MM.1S (cell line): ENCODE data around the gene EEF1E1.
A peak's percentile ranks its signal among the peaks of the same experiment; 100 is the strongest.

Experiments
- DNase-seq: peaks from one replicate; pipeline ENCODE4 v3.0.0-alpha.2; 2015
- H2AFZ ChIP-seq: fragments of 300-600 bp; sonication (generic); 2 replicates; pipeline ENCODE4 v1.6.0; 2016; ENCODE audit warnings: antibody characterized with exemption, low read length
- H3F3A ChIP-seq: fragments of 300-600 bp; sonication (generic); 2 replicates; pipeline ENCODE4 v1.6.1; 2016; ENCODE audit warnings: mild to moderate bottlenecking, antibody characterized with exemption, low read length, moderate library complexity, mixed read lengths; ENCODE audit not compliant: insufficient read depth
- H3K27ac ChIP-seq: fragments of 300-600 bp; sonication (generic); 2 replicates; pipeline ENCODE4 v1.5.1; 2016; ENCODE audit warnings: mild to moderate bottlenecking, low read length
- H3K27me3 ChIP-seq: fragments of 300-600 bp; sonication (generic); replicated peaks from 2 replicates; pipeline ENCODE4 v1.6.0; 2016; ENCODE audit warnings: low read length; ENCODE audit not compliant: insufficient read depth
- H3K36me3 ChIP-seq: fragments of 300-600 bp; sonication (generic); replicated peaks from 2 replicates; pipeline ENCODE4 v1.6.1; 2016; ENCODE audit warnings: mild to moderate bottlenecking, low read length, mixed read lengths; ENCODE audit not compliant: insufficient read depth
- H3K4me1 ChIP-seq: fragments of 300-600 bp; sonication (generic); 2 replicates; pipeline ENCODE4 v1.6.1; 2016; ENCODE audit warnings: low read length, mixed read lengths
- H3K4me2 ChIP-seq: fragments of 300-600 bp; sonication (generic); 2 replicates; pipeline ENCODE4 v1.6.0; 2016; ENCODE audit warnings: low read depth, low read length
- H3K4me3 ChIP-seq: fragments of 300-600 bp; sonication (generic); 2 replicates; pipeline ENCODE4 v1.5.1; 2016; ENCODE audit warnings: low read length, mixed read lengths
- H3K79me2 ChIP-seq: fragments of 300-600 bp; sonication (generic); 2 replicates; pipeline ENCODE4 v1.6.1; 2016; ENCODE audit warnings: mixed run types, low read length, mixed read lengths
- H3K9ac ChIP-seq: fragments of 300-600 bp; sonication (generic); 2 replicates; pipeline ENCODE4 v1.6.1; 2016; ENCODE audit warnings: low read length, mixed read lengths
- H3K9me2 ChIP-seq: fragments of 300-600 bp; sonication (generic); replicated peaks from 2 replicates; pipeline ENCODE4 v1.6.1; 2016; ENCODE audit warnings: mild to moderate bottlenecking, low read length, mixed read lengths; ENCODE audit not compliant: insufficient read depth
- H3K9me3 ChIP-seq: fragments of 300-600 bp; sonication (generic); replicated peaks from 2 replicates; pipeline ENCODE4 v1.6.1; 2016; ENCODE audit warnings: mild to moderate bottlenecking, low read length, mixed read lengths; ENCODE audit not compliant: insufficient read depth
- H4K20me1 ChIP-seq: fragments of 300-600 bp; sonication (generic); 2 replicates; pipeline ENCODE4 v1.6.1; 2016; ENCODE audit warnings: mild to moderate bottlenecking, low read length, moderate library complexity, mixed read lengths; ENCODE audit not compliant: insufficient read depth
- EZH2 ChIP-seq: fragments of 300-600 bp; sonication (generic); optimal IDR thresholded peaks from 2 replicates; pipeline ENCODE3; 2017; ENCODE audit warnings: low read depth, mild to moderate bottlenecking, antibody characterized with exemption, low read length, mixed read lengths
- EZH2phosphoT487 ChIP-seq: fragments of 300-600 bp; sonication (generic); IDR thresholded peaks from 2 replicates; pipeline ENCODE4 v1.6.1; 2018; ENCODE audit warnings: antibody characterized with exemption, low read length
- TF ChIP-seq, protein P1 (sequence below): fragments of 300-600 bp; sonication (generic); IDR thresholded peaks from 2 replicates; pipeline ENCODE4 v1.5.1; 2016; ENCODE audit warnings: antibody characterized with exemption, low read length, mixed read lengths

Gene EEF1E1

GRCh38 chr6:8108759-8109539, 6.6 kb upstream of the EEF1E1 start:
- Histone ChIP-seq H3K27me3 (no peaks in the 10 kb centered on the region), H3K9me2 (no peaks in the 10 kb centered on the region), H3K36me3 (no peaks in the 10 kb centered on the region), H3K4me1 (peaks cover 25% of the 10 kb centered on the region), H3K79me2 (no peaks in the 10 kb centered on the region), H3K4me2 (no peak overlapping the region), H4K20me1 (no peaks in the 10 kb centered on the region), H2AFZ (no peak overlapping the region), H3F3A (peaks cover 8% of the 10 kb centered on the region; the same call in 1 of the 2 replicates), H3K4me3 (no peak overlapping the region), H3K9ac (no peak overlapping the region), H3K27ac (peak overlapping the region; percentile 65; the same call in 1 of the 2 replicates), H3K9me3 (no peaks in the 10 kb centered on the region)
- no peak for DNase-seq
- TF ChIP-seq, protein P1, sequence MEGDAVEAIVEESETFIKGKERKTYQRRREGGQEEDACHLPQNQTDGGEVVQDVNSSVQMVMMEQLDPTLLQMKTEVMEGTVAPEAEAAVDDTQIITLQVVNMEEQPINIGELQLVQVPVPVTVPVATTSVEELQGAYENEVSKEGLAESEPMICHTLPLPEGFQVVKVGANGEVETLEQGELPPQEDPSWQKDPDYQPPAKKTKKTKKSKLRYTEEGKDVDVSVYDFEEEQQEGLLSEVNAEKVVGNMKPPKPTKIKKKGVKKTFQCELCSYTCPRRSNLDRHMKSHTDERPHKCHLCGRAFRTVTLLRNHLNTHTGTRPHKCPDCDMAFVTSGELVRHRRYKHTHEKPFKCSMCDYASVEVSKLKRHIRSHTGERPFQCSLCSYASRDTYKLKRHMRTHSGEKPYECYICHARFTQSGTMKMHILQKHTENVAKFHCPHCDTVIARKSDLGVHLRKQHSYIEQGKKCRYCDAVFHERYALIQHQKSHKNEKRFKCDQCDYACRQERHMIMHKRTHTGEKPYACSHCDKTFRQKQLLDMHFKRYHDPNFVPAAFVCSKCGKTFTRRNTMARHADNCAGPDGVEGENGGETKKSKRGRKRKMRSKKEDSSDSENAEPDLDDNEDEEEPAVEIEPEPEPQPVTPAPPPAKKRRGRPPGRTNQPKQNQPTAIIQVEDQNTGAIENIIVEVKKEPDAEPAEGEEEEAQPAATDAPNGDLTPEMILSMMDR: no peak
- no peak for TF ChIP-seq EZH2
- TF ChIP-seq EZH2phosphoT487: no peak

GRCh38 chr6:8108031-8108660, 5.8 kb upstream of the EEF1E1 start:
- no peak overlapping the region for H3K4me2 ChIP-seq
- no peaks in the 10 kb centered on the region for H3K27me3 ChIP-seq

GRCh38 chr6:8105791-8106190, 3.4 kb upstream of the EEF1E1 start:
- DNase-seq: no peak
- Histone ChIP-seq H3K9ac (no peak overlapping the region), H3K27me3 (no peaks in the 10 kb centered on the region), H3K27ac (no peak overlapping the region), H3K79me2 (peaks cover 14% of the 10 kb centered on the region), H3K4me1 (peaks cover 23% of the 10 kb centered on the region), H4K20me1 (no peaks in the 10 kb centered on the region), H3K4me3 (no peak overlapping the region), H2AFZ (no peak overlapping the region), H3K9me2 (no peaks in the 10 kb centered on the region), H3F3A (peaks cover 15% of the 10 kb centered on the region), H3K36me3 (no peaks in the 10 kb centered on the region), H3K9me3 (no peaks in the 10 kb centered on the region), H3K4me2 (no peak overlapping the region)
- TF ChIP-seq, protein P1: no peak
- TF ChIP-seq EZH2 (no peak), EZH2phosphoT487 (no peak)

More at GRCh38 chr6:8108031-8108660, 5.8 kb upstream of the EEF1E1 start:
- 0 out of 2 replicates have a peak overlapping the region, but pooled peaks have one; percentile 25 for H2AFZ ChIP-seq
- DNase-seq: no peak
- TF ChIP-seq, protein P1: no peak
- TF ChIP-seq EZH2 (no peak), EZH2phosphoT487 (no peak)
- H3K4me1 ChIP-seq: peaks cover 25% of the 10 kb centered on the region
- H3K36me3 ChIP-seq: no peaks in the 10 kb centered on the region
- H3K9me3 ChIP-seq: no peaks in the 10 kb centered on the region
- H3K79me2 ChIP-seq: no peaks in the 10 kb centered on the region
- H3K27ac ChIP-seq: no peak overlapping the region
- H3K9ac ChIP-seq: no peak overlapping the region
- peaks cover 8% of the 10 kb centered on the region; the same call in 1 of the 2 replicates for H3F3A ChIP-seq
- H4K20me1 ChIP-seq: no peaks in the 10 kb centered on the region
- H3K4me3 ChIP-seq: no peak overlapping the region
- no peaks in the 10 kb centered on the region for H3K9me2 ChIP-seq
